Frontal cortex (tissue), 4 donors: ENCODE results near the gene WDFY4. TPM values are rescaled to one million over a fixed set of nuclear protein-coding genes. Genes with fewer than 3 reads are reported as not detected.
A peak's percentile ranks its signal among the peaks of the same experiment; 100 is the strongest.

Experiments used
- DNase-seq, 2 donors: peaks; one replicate each; pipeline ENCODE4 v3.0.0; 2012; ENCODE audit warnings: low spot score in 2 of 2
- FAIRE-seq: peaks from 2 replicates; lab custom pipeline; 2012; peaks lifted over from hg19 to GRCh38; lab: Jason Lieb, UNC
- total RNA-seq: library from RNA; depleted of rRNA; stranded (reverse); fragments of >200 nt; gene quantifications from one replicate; pipeline ENCODE4 v1.2.3, GENCODE V29; 2014
- donor health status: control.
- donor health status: control.
- donor health status: control.

The WDFY4 gene
- total RNA-seq, 1 donor from 2014 or later = 0.41 TPM

DNA sequence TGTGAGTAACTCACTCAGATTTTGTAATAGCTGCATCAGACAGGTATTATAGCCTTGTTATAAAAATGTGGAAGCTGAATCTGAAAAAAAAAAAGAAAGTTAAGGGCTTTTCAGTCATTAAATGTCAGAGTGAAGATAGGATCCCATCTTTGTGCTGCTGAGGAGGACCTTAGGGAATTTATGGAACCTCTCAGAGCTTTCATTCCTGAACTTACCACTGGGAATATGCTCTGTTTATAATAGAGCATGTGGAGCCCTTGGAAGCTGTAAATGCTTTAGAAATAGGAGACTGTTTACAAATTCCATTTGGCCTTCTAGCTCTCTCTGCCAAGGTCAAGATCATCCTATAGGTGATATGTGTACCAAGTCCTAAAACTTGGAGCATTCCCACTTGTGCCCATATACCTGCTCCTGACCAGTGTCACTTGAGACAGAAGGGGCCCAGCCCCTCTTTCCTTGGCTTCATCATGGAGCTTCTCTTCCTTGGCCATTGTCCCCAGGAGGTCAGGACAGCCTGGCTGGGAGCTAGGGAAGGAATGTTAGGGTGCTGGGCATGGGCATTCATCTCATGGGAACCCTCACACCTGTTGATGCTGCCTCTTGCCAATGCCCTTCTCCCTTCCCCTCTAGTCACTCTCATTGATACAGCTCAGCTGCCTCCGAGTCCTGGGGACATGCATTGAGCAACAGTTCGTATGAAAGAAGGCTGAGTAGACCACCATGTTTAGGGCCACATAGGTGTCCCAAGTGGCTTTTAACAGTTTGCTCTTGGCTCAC, 149.7 kb downstream of the WDFY4 start:
- DNase-seq (no peak), FAIRE-seq (no peak)

DNA sequence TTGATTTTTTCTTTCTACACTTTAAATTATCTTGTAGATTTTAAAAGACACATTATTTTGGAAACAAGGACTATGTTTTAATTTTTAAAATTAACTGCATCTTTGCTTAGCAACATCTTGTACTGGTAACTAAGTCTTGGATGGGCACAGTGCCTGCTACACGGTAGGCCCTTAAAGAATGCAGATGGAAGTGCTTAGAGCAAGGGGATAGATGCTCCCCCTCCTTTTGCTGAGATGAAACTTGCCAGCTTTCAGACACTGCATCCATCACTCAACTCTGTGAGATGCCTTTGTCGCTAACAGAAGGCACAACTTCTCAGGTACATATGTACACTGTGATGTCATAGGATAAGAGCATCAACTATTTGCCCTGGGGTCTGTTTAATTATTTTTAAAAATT, 151.1 kb downstream of the WDFY4 start:
- no peak for DNase-seq

DNA sequence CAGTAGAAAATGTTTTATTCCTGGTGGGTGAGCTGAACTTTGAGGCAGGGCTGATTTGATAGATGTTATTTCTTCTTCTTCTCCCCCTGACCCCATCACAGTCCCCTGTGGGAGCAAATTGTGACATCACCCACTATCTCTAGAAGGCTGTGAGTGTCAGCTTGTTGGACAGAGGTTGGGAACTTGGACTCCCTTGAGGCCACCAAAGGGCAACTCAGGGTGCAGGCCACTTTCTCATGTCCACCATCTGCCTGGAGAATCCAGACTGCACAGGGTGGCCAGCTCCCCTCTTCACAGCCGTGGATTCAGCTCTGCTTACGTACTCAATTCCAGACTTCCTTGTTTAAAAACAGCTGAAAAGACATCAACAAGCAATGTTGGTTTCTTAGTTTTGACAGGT, 151.9 kb downstream of the WDFY4 start:
- DNase-seq (no peak), FAIRE-seq (no peak)

More for the DNA sequence above, 151.1 kb downstream of the WDFY4 start:
- no peak for FAIRE-seq

DNA sequence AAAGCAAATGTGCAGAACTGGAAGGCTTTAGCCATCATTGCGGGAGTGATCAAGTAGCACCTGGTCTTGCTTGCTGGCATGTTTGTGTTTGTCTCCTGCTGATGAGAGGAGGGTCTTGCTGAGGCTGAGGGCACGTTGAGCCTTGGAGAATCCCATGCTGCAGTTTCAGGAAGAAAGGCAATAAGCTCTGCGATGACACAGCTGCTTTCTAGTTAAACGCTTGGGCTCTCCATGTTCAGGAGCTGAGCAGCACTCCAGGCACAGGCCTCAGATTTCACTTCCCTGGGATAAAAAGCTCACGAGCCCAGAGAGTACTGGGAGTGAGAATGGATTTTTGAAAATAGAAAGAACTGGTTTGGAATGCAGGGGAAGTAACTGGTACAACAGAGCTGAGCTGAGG, 154.2 kb downstream of the WDFY4 start:
- no peak for DNase-seq
- no peak for FAIRE-seq

DNA sequence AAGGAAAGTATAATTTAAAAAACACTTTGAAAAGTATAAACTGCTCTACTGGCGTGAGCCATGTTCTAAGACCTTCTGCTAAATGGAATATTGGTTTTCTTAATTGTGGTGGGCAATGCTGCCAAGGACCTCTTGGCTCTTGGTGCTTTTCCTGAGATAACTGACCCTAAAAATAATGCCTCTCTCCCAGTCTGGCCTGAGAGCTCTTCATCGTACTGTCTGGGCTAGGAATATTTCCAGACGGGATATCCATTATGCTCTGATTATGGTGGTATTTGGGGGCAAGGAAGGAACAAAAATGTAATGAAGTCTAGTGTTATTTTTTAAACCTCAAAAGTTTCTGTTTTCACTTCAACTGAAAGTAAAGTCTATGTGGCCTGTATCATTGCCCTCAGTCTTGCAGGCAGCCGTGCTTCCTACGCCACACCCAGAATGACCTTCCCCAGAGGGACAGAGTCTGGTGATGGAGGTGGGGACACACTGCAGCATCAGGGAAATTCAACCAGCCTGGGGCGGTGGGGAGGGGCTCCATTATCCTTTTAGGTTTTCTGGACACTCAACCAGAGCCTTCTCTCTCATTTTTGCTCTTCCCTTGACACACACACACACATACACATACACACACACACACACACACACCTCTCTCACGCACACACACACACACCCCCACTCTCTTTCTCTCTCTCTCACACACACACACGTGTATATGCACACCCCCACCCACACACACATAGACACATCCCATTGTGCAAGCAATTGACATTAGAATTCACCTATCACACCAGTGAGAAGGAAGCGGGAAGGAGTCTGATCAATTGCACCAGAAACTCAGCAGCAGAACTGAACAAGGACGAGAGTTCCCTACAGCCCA, 155.4 kb downstream of the WDFY4 start:
- no peak for DNase-seq
- no peak for FAIRE-seq

DNA sequence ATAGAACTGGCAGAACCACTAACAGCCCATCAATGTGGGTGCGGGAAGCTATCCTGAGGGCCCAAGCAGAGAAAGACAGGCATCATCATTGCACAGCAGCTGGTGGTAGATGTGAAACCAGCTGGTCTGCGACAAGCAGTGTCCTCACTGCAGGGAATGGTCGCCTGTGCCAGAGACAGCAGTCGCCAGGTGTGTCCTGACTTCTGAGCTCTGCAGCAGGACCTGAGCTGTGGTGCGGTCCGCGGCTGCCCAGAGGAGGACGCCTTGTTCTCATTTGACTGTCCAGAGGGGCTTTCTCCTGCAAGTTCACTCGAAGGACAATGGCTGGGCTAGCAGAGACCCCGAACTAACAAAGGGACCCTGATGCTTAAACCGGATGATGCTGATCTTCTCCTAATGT, 157.6 kb downstream of the WDFY4 start:
- DNase-seq = no peak
- FAIRE-seq = no peak

DNA sequence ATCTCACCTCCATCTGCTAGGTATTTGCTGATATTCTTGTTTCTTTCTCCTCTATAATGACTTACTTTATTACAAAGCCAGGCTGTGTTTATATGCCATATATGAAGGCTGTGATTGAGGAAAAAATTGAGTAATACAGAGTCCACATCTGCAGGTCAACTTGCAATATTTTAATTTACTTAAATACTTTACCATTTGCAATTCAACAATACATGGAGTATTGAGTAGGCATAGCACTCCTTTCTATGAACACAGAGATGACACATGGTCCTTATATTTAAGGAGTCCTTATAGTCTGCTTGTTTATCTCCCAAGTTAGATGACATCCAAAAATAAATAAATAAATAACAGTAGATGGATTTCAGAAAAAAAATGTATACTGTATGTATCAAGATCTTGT, 158.5 kb downstream of the WDFY4 start:
- no peak for DNase-seq
- FAIRE-seq = no peak

DNA sequence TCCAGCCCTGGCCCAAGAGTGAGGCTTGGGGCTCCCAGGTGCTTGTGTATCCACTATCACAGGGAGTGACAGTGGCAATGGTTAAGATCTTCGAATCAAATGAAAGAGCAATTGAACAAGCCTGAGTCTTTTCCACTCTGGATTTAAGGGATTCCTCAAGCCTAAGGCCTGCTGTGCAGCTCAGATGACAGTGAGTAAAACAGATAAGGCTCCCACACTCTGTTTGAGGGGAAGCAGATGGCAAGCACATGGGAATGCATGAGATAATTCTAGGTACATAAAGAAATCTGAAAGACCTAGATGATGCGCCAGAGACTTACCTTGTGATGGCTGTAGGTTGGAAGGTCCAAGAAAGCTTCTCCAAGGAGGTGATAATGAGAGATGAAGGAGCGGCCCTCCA, 159.9 kb downstream of the WDFY4 start:
- FAIRE-seq = no peak

DNA sequence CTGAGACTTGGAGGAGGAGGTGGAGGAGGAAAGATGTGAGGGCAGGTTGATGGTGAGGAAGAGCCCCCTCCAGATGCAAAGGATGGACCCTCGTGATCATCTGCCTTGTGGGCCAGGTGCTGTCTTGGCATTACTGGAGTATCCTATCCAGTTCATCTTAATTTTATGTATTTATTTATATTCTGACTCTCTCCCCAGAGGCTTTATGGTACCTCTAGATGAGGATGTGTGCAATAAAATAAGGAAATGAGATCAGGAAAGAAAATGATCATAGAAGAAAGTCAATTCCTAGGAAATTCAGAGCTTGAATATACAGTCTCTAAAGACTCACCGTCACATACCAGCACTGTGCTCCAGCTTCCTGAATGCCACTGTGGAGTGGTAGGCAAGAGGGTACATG, 160.8 kb downstream of the WDFY4 start:
- DNase-seq = no peak
- FAIRE-seq = no peak

More for the DNA sequence above, 159.9 kb downstream of the WDFY4 start:
- DNase-seq = no peak

DNA sequence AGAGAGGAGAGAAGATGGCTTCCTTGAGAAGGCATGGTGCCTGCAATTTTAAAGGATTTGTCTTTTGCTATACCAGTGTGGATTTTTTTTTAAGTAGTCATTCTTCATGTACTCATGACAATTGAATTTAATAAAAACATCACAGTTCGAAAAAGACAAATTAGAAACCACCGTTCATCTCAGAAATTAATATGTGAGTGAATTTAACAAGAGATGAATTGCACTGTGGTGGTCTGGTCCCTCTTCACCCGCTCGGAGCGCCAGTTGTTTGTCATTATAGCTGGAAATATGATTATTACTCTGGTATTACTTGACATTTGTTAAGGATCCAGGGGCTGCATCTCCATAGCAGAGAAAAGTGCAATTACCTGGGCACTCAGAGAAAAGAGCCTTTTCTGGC, 163.0 kb downstream of the WDFY4 start:
- DNase-seq (no peak), FAIRE-seq (no peak)

DNA sequence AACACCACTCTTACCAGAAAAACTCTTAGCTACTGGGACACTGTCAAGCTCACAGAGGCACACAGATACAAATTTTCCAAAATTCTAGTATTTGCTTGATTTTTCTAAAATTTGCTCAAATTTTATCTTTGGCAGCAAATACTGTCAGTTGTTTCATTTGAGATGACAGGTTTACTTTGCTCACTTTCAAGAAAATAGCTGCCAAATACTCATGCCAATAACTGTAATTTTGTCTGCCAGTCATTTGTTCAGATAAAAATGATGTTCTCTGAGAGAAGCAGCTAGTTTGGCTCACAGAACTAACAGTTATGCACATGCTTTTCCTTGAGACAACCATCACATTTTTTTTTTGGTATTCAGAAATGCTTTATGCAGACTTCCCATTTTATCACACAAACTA, 172.2 kb downstream of the WDFY4 start:
- no peak for DNase-seq
- no peak for FAIRE-seq

DNA sequence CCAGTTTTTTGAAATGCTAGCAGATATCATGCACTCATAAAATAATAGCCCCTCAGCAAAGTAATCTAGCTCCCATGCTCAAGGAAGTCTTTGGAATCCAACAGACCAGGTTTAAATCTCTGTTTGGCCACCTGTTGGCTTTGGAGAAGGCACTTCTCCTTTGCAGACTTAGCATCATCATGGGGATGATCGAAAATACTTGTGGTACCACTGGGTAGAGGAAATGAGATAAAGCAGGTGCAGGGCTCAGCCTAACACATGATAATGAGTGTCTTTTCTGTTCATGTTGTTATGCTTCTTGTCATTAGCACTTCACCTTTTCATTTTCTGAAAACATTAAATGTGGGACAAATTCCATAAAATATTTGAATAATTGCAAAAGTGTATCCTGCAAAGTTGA, 187.6 kb downstream of the WDFY4 start:
- no peak for FAIRE-seq
- no peak for DNase-seq

DNA sequence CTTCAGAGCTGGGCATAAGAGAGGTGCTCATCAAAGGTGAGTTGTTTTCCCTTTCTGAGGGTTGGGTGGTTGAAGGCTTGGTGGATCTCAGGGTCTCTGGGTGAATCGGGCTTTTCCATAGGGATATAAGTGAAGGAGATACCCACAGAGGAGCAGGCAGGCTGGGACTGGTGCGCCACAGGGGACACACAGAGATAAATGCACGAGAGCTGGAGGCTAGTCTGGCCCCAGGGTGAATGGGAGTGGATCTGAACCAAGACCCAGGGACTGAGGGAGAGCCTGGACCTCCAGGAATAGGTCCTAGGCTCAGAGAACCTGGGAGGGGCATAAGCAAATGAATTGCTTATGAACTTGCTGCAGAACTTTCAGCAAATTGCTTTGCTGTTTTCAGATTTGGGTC, 193.4 kb downstream of the WDFY4 start:
- FAIRE-seq (no peak), DNase-seq (no peak)

DNA sequence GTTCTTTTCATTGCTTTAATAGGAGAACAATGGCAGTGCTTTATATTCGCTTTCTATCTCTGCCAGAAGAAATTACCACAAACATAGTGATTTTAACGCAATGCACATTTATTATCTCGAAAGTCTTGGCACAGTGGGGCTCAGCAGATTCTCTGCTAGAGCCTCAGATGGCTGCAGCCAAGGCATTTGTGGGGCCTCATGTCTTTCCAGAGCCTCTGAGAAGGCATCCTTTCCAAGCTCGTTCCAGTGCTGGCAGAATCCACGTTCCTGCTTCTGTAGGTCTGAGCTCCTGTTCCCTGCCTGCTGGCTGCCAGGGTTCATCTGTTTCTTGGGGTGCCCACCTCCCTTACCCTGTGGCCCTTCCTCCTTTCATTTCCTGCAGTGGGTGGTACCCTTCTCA, 194.8 kb downstream of the WDFY4 start:
- DNase-seq (no peak), FAIRE-seq (no peak)

DNA sequence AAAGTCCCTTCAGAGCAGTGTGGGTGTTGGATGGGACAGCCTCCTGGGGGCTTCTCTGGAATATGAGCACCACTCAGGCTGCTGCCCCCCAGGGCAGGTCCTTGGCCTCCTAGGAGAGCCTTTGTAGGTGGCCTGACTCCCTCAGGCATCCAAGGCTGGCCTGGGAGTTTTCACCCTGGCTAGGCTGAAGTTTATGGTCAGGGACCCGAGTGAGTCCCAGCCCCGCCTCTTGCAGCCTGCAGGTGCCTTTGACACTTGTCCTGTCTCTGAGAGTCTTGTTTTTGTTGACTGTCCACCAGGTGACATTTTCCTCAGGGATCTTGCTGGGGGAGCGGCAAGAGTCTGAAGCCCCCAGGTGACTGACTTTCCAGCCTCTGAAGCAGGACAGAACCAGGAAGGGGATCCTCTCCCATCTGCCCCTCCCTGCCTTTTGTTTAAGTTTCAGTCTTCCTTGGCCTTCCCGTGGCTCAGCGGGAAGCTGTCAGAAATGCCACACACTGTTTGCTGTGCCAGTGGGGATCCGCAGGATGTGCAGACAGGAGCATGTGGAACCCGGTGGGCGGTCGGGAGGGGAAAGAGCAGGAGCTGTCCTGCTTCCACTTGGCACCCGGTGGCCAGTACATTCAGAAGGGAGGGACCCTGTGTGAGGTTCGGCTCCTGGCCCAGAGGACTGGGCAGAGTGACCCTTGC, 195.5 kb downstream of the WDFY4 start:
- DNase-seq (no peak), FAIRE-seq (no peak)

DNA sequence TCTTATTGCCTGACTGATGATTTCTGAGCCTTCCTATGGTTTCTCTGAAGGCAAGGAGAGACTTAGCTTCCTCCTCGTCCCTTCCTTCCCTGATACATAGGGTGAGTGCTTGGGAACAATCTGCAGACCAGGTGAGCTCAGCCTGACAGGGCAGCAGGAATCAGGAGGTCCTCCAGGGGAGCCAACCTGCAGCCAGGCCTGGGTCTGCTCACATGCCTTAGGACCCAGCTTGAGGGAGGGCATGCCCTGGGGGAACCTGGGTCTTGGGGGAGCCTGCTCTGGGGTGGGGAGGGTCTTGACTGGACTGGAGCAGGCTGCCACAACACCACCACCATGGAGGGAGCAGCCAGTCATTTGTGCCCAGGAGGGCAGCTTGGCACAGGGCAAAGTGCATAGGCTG, 197.3 kb downstream of the WDFY4 start:
- FAIRE-seq (no peak), DNase-seq (no peak)

DNA sequence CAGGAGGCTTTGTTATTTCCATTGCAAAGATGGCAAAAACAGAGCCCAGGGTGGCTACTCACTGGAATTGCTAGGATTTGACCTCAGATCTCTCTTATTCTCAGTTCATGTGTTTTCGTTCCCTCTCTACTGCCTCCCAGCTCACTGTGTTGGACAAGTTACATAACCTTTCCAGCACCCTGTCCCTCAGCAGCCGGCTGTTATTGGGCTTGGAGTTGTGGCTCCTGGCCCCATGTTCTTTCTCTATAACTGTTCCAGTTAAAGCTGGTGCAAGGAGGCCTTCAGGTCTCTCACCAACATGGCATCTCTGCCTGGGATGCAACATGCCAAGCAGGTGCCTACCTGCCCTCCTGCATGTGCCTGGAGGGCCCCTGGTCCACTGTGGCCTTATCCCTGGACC, 198.2 kb downstream of the WDFY4 start:
- no peak for DNase-seq
- no peak for FAIRE-seq

DNA sequence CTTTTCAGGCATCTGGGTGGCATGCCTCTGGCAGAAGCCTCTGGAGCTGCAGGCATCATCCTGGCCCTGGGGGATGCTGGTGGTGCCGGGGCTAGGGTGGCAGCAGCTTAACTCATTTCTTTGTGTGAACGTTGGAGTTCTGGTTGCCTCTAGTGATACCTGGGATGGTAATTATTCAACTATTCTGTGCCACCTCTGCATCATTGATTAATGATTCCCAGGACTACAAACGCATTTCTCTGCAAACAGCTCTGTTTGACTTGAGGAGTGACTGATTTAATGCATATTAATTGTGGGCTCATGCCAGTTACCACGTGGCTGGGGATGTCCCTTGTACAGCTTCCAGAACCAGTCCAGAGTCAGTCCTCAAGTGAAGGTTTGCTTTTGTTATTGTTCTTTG, 199.0 kb downstream of the WDFY4 start:
- FAIRE-seq (no peak), DNase-seq (no peak)

DNA sequence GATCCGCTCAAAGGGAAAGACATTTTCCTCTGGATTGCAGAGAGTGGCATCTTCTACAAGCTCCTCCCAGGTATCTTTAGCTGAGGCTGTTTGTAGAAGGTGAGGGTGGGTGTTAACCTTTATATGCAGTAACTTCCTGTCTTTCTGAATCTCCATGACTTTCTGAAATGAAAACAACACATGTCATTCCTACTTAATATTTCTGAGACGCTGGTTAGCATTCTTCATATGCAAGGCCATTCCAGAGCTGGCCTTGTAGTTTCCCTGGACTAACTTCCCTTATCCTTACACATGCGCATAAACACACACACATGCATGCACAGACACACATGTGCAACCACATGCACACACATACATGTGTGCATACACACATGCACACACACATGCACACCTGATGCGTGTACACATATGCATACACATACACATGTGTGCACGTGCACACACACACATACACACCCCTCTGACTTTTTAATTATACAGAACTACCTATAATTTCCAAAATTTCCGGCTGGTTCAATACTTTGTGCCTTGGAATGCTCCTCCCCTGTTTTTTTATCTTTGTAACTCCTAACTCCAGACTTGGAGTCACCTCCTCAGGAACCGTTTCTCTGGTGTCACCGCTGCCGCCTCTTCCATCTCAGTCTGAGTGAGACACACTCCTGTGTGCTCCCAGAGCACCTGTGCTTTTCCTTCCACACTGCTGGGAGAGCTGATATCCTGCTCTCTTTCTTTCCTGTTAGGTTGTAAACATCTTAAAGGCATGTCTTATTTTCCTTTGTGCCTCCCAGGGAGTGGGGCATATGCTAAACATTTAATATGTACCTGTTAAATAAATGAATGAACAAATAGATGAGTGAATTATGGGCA, 199.7 kb downstream of the WDFY4 start:
- no peak for FAIRE-seq
- DNase-seq = no peak

DNA sequence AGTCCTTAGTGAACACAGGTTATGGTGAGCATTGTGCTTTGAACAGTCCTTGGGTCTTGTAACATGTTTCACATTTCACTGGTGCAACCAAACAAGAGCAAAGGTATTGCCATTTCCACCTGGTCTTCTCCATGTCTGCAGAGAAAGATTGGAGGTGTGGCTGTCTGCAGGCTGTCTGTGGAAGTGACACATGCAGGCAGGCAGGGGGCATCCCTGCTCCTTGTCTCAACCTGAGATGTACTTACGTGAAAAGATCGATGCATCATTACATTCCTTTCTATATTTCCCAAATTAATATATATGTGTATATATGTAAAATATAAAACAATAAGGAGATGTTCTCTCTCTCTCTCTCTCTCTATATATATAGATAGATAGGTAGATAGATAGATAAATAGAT, 200.7 kb downstream of the WDFY4 start:
- no peak for FAIRE-seq
- peak in 1 of 2 donors; percentile 25 for DNase-seq
